ENCODE measurements around the gene IQCB1.
"Not testable (repeated sequence)": the region's sequence is repeated elsewhere in the genome, so short reads cannot be mapped to it uniquely, and the experiment has no call there.

IQCB1 gene

GRCh38 chr3:121747976-121748375 is 86.9 kb downstream of the IQCB1 start:
- DNase-seq (ENCODE audit: low read depth, low spot score): no peak

- not testable (repeated sequence) for DNase-seq (ENCODE audit: low read depth, low spot score)
These were observed 91.8 kb downstream of the IQCB1 start for GRCh38 chr3:121743106-121743505.

GRCh38 chr3:121740896-121741295 is 94.0 kb downstream of the IQCB1 start:
- DNase-seq (ENCODE audit: low read depth, low spot score): no peak

GRCh38 chr3:121739902-121740301 is 95.0 kb downstream of the IQCB1 start:
- DNase-seq (ENCODE audit: low read depth, low spot score): no peak

- DNase-seq (ENCODE audit: low read depth, low spot score): no peak
These were observed 97.2 kb downstream of the IQCB1 start for GRCh38 chr3:121737644-121738043.

- no peak for DNase-seq (ENCODE audit: low read depth, low spot score)
These were observed 98.7 kb downstream of the IQCB1 start for GRCh38 chr3:121736112-121736511.

- no peak for DNase-seq (ENCODE audit: low read depth, low spot score)
These were observed 99.7 kb downstream of the IQCB1 start for GRCh38 chr3:121735047-121735696.

GRCh38 chr3:121730940-121731687 is 103.7 kb downstream of the IQCB1 start:
- DNase-seq (ENCODE audit: low read depth, low spot score): no peak

GRCh38 chr3:121724130-121724529 is 110.7 kb downstream of the IQCB1 start:
- no peak for DNase-seq (ENCODE audit: low read depth, low spot score)

GRCh38 chr3:121723485-121723884 is 111.4 kb downstream of the IQCB1 start:
- DNase-seq (ENCODE audit: low read depth, low spot score): no peak

GRCh38 chr3:121722411-121722810 is 112.4 kb downstream of the IQCB1 start:
- no peak for DNase-seq (ENCODE audit: low read depth, low spot score)

- DNase-seq (ENCODE audit: low read depth, low spot score): no peak
These were observed 114.7 kb downstream of the IQCB1 start for GRCh38 chr3:121720163-121720562.
